GM12878 (cell line): ENCODE data around the gene ARIH2. TPM values are rescaled to one million over a fixed set of nuclear protein-coding genes. Genes with fewer than 3 reads are reported as not detected.

Source experiments
- BHLHE40 ChIP-seq, 2 experiments: fragments of 450-650 bp in 1 of 2; IDR thresholded peaks; 2 replicates each; pipeline ENCODE4 v1.6.1; 2011 to 2017; ENCODE audit warnings: low read depth in 2 of 2, borderline replicate concordance in 1 of 2, improper control_type of control experiment in 1 of 2, low read length in 1 of 2, mild to moderate bottlenecking in 1 of 2
- CHD1 ChIP-seq: IDR thresholded peaks from 2 replicates; pipeline ENCODE4 v1.6.1; 2012; ENCODE audit warnings: low read depth, low read length, improper control_type of control experiment
- CREM ChIP-seq: IDR thresholded peaks from 2 replicates; pipeline ENCODE4 v1.6.1; 2014; ENCODE audit warnings: antibody characterized with exemption, low read depth
- E4F1 ChIP-seq: fragments of 450-650 bp; IDR thresholded peaks from 2 replicates; pipeline ENCODE4 v1.6.1; 2018; ENCODE audit warnings: borderline replicate concordance, mild to moderate bottlenecking; ENCODE audit not compliant: partially characterized antibody
- ETV6 ChIP-seq, 2 experiments: fragments of 450-650 bp in 1 of 2; IDR thresholded peaks in 1 of 2; conservative IDR thresholded peaks in 1 of 2; 2 replicates each; pipeline ENCODE4 v1.6.1; 2014; ENCODE audit warnings: antibody characterized with exemption in 1 of 2, borderline replicate concordance in 1 of 2, low read depth in 1 of 2, mild to moderate bottlenecking in 1 of 2, moderate library complexity in 1 of 2
- FOXM1 ChIP-seq: IDR thresholded peaks from 2 replicates; pipeline ENCODE4 v1.6.1; 2012; ENCODE audit warnings: low read depth, mild to moderate bottlenecking, inconsistent platforms, low read length, moderate library complexity
- MLLT1 ChIP-seq: fragments of 450-650 bp; IDR thresholded peaks from 2 replicates; pipeline ENCODE4 v1.6.1; 2016; ENCODE audit warnings: mild to moderate bottlenecking
- PBX3 ChIP-seq: IDR thresholded peaks from 2 replicates; pipeline ENCODE4 v1.6.1; 2011; ENCODE audit warnings: mild to moderate bottlenecking, low read depth, low read length, moderate library complexity; ENCODE audit not compliant: insufficient replicate concordance
- POU2F2 ChIP-seq: IDR thresholded peaks from 3 replicates; pipeline ENCODE4 v1.6.1; 2011; ENCODE audit warnings: low read depth, mild to moderate bottlenecking, low read length, borderline replicate concordance
- SIN3A ChIP-seq: IDR thresholded peaks from 2 replicates; pipeline ENCODE4 v1.6.1; 2012; ENCODE audit warnings: low read depth, low read length, improper control_type of control experiment
- SKIL ChIP-seq: fragments of 450-650 bp; IDR thresholded peaks from 2 replicates; pipeline ENCODE4 v1.6.1; 2017; ENCODE audit warnings: mild to moderate bottlenecking, low read depth, inconsistent platforms; ENCODE audit not compliant: poor library complexity, severe bottlenecking
- STAT1 ChIP-seq: fragments of 450-650 bp; conservative IDR thresholded peaks from 2 replicates; pipeline ENCODE4 v1.6.1; 2014; ENCODE audit warnings: antibody characterized with exemption, mild to moderate bottlenecking
- YY1 ChIP-seq: IDR thresholded peaks from 2 replicates; pipeline ENCODE4 v1.6.1; 2011; ENCODE audit warnings: low read depth, mild to moderate bottlenecking, low read length
- ZBTB4 ChIP-seq: fragments of 450-650 bp; formaldehyde crosslinking; IDR thresholded peaks from 2 replicates; pipeline ENCODE4 v1.4.0; 2022; ENCODE audit warnings: mild to moderate bottlenecking, moderate library complexity
- ZNF274 ChIP-seq: IDR thresholded peaks from one replicate; pipeline ENCODE4 v1.8.0; 2011; ENCODE audit not compliant: insufficient read length, insufficient read depth
- ZNF384 ChIP-seq: IDR thresholded peaks from 2 replicates; pipeline ENCODE4 v1.6.1; 2012; ENCODE audit warnings: low read depth, mild to moderate bottlenecking, low read length, improper control_type of control experiment, borderline replicate concordance
- ZSCAN29 ChIP-seq: fragments of 450-650 bp; IDR thresholded peaks from 2 replicates; pipeline ENCODE4 v1.6.1; 2017; ENCODE audit warnings: mild to moderate bottlenecking, moderate library complexity
- polyA plus RNA-seq, 11 experiments: library from polyadenylated mRNA; depleted of rRNA in 4 of 11; unstranded in 6 of 11; stranded (reverse) in 5 of 11; fragments of >200 nt; fragmentation: Nextera tagmentation in 4 of 11; fragmentation: Illumina TruSeq in 1 of 11; extraction: Ambion mirVana in 4 of 11; extraction: Trizol in 1 of 11; gene quantifications; 1 replicate in 1 of 11; 2 replicates in 10 of 11; pipeline versions ENCODE4 v1.2.1 to v1.2.3, GENCODE V29; 2011 to 2016; ENCODE audit warnings: inconsistent platforms in 2 of 11, missing spikeins in 2 of 11, low read depth in 1 of 11
- total RNA-seq, 4 experiments: library from RNA; depleted of rRNA in 3 of 4; stranded (reverse); fragments of >200 nt in 3 of 4; fragmentation: Illumina TruSeq in 1 of 4; extraction: Trizol in 1 of 4; gene quantifications; 2 replicates each; pipeline versions ENCODE4 v1.2.1 to v1.2.3, GENCODE V29; 2013 to 2021

The ARIH2 gene
- total and polyA plus RNA-seq, 10 of the 15 experiments (the other 5 are each of a cell fraction or from before 2014, with no cell fraction given) = 18.7 to 74.7 (median 63.7) TPM

- TF ChIP-seq ZBTB4 (CRISPR knock-in tag) (no peak), PBX3 (peak; percentile 40), CHD1 (no peak), ZNF274 (no peak), MLLT1 (peak; percentile 90), SKIL (no peak), CREM (peak; percentile 79), ZSCAN29 (no peak), SIN3A (no peak; the same call in 1 of the 2 replicates), ETV6 (conservative IDR thresholded peaks at IDR 0.05 in 1 of 2, IDR thresholded peaks at IDR 0.05 in 1 of 2; ENCODE audit: borderline replicate concordance in 1 of 2, low read depth in 1 of 2) (no peak), STAT1 (peak; percentile 80; the same call in 1 of the 2 replicates), BHLHE40 (IDR thresholded peaks at IDR 0.05; ENCODE audit: borderline replicate concordance in 1 of 2, low read depth in 2 of 2, low read length in 1 of 2) (no peak), FOXM1 (no peak), ZNF384 (no peak), E4F1 (peak; percentile 7), POU2F2 (peak; percentile 98), YY1 (peak; percentile 90)
Measured at GRCh38 chr3:49021213-49021812, 102.7 kb downstream of the ARIH2 start (continued).
